A549 (cell line): ENCODE measurements around the gene SEC22C. TPM values are rescaled to one million over a fixed set of nuclear protein-coding genes. Genes with fewer than 3 reads are reported as not detected.
"Not testable (repeated sequence)": the region's sequence is repeated elsewhere in the genome, so short reads cannot be mapped to it uniquely, and the experiment has no call there.

Experiments
- ATAC-seq, 2 experiments: fragments of 200-7000 bp in 1 of 2; fragments of >200 bp in 1 of 2; cut with Nextera tagmentation in 1 of 2; cut with Tn5 transposase in 1 of 2; 3 replicates each; pipeline versions ENCODE4 v1.8.0 to v1.9.1; 2018 to 2020; ENCODE audit warnings: mild to moderate bottlenecking in 1 of 2, moderate library complexity in 1 of 2
- CTCF ChIA-PET: fragments of 300-600 bp; sonication (Branson Sonifier 250); formaldehyde crosslinking; extraction: SDS; loops from one replicate; lab custom pipeline; 2021; ENCODE audit warnings: antibody characterized with exemption, inconsistent platforms; lab: Yijun Ruan, JAX
- POLR2A ChIA-PET: fragments of 350-600 bp; formaldehyde crosslinking; extraction: SDS; loops from one replicate; lab custom pipeline; 2021; ENCODE audit warnings: antibody characterized with exemption, inconsistent platforms; lab: Yijun Ruan, JAX
- DNase-seq, 2 experiments: peaks; one replicate each; pipeline versions ENCODE4 v3.0.0 to v3.0.0-alpha.2; 2011 to 2016; ENCODE audit warnings: low read depth in 1 of 2, low spot score in 1 of 2
- FAIRE-seq: peaks from 2 replicates; lab custom pipeline; 2011; peaks lifted over from hg19 to GRCh38; lab: Jason Lieb, UNC
- H3K27ac ChIP-seq, 2 experiments: fragments of >200 bp; sonication (Bioruptor Twin); formaldehyde crosslinking; 3 replicates each; pipeline ENCODE4 v1.5.1; 2016 to 2017
- H3K4me1 ChIP-seq: fragments of >200 bp; sonication (Bioruptor Twin); formaldehyde crosslinking; 3 replicates; pipeline ENCODE4 v1.6.1; 2016
- H3K4me2 ChIP-seq: fragments of >200 bp; sonication (Bioruptor Twin); formaldehyde crosslinking; 3 replicates; pipeline ENCODE4 v1.6.1; 2016
- H3K4me3 ChIP-seq: fragments of >200 bp; sonication (Bioruptor Twin); formaldehyde crosslinking; 3 replicates; pipeline ENCODE4 v1.5.1; 2016
- H3K9me3 ChIP-seq: fragments of >200 bp; sonication (Bioruptor Twin); formaldehyde crosslinking; 3 replicates; pipeline ENCODE4 v1.6.1; 2016
- BCL3 ChIP-seq: fragments of >200 bp; sonication (Bioruptor Twin); formaldehyde crosslinking; IDR thresholded peaks from 3 replicates; pipeline ENCODE4 v1.6.1; 2016
- CBX2 ChIP-seq: fragments of 200-600 bp; sonication (generic); IDR thresholded peaks from 2 replicates; pipeline ENCODE4 v1.6.1; 2016; ENCODE audit warnings: low read depth, mild to moderate bottlenecking, borderline replicate concordance
- HEYL ChIP-seq: fragments of 250-450 bp; sonication (Bioruptor Pico); IDR thresholded peaks from 2 replicates; pipeline ENCODE4 v1.8.0; 2021; ENCODE audit warnings: mild to moderate bottlenecking, moderate library complexity
- HOXB5 ChIP-seq: fragments of 250-450 bp; sonication (Bioruptor Pico); IDR thresholded peaks from 2 replicates; pipeline ENCODE4 v1.5.0; 2020; ENCODE audit warnings: mild to moderate bottlenecking, moderate library complexity
- JUN ChIP-seq, 2 experiments: fragments of >200 bp; sonication (Bioruptor Twin); formaldehyde crosslinking; IDR thresholded peaks; 2 replicates in 1 of 2; 3 replicates in 1 of 2; pipeline ENCODE4 v1.6.1; 2016 to 2017
- NPAS2 ChIP-seq: fragments of 250-450 bp; sonication (Bioruptor Pico); IDR thresholded peaks from 2 replicates; pipeline ENCODE4 v1.8.0; 2022; ENCODE audit warnings: mild to moderate bottlenecking, moderate library complexity, borderline replicate concordance
- NR3C1 ChIP-seq: fragments of >200 bp; sonication (Bioruptor Twin); formaldehyde crosslinking; IDR thresholded peaks from 3 replicates; pipeline ENCODE4 v1.6.1; 2017
- RAD21 ChIP-seq, 2 experiments: fragments of >200 bp in 1 of 2; sonication (Bioruptor Twin) in 1 of 2; formaldehyde crosslinking in 1 of 2; IDR thresholded peaks in 1 of 2; conservative IDR thresholded peaks in 1 of 2; 2 replicates in 1 of 2; 3 replicates in 1 of 2; pipeline ENCODE4 v1.6.1; 2012 to 2018; ENCODE audit warnings: inconsistent platforms in 1 of 2
- WGBS: methylation state at CpG from one replicate; pipeline ENCODE4 v1.1.6; 2017; ENCODE audit errors: missing lambda C conversion rate; 5-methylcytosine and 5-hydroxymethylcytosine counted together
- polyA plus RNA-seq, 4 experiments: library from polyadenylated mRNA; depleted of rRNA in 3 of 4; stranded (reverse); fragments of >200 nt; fragmentation: RNase III in 1 of 4; extraction: RNeasy Plus Mini Kit Qiagen cat#74134 plus additional on column Dnase treatment in 1 of 4; gene quantifications; 2 replicates in 3 of 4; 3 replicates in 1 of 4; pipeline ENCODE4 v1.2.3, GENCODE V29; 2011 to 2017
- TF ChIP-seq, protein P1 (sequence below): fragments of >200 bp; sonication (Bioruptor Twin); formaldehyde crosslinking; IDR thresholded peaks from 3 replicates; pipeline ENCODE4 v1.5.1; 2016
- TF ChIP-seq, protein P2 (sequence below): IDR thresholded peaks from 2 replicates; pipeline ENCODE4 v1.6.1; 2012
- TF ChIP-seq, protein P3 (sequence below): fragments of 200-600 bp; sonication (generic); IDR thresholded peaks from 2 replicates; pipeline ENCODE4 v1.6.1; 2016; ENCODE audit warnings: antibody characterized with exemption, mild to moderate bottlenecking, moderate library complexity

SEC22C gene
- polyA plus RNA-seq, 2 of the 4 experiments (the other 2 are of a cell fraction) = 31.0 to 36.2 TPM

- Histone ChIP-seq H3K4me3 (peak overlapping the region; percentile 71), H3K4me2 (peak overlapping the region; percentile 81), H3K4me1 (peaks cover 20% of the 10 kb centered on the region), H3K9me3 (no peaks in the 10 kb centered on the region), H3K27ac (peak overlapping the region; percentile 88 to 97)
- 0% methylated on average over 3 of the region's 11 CpGs for WGBS
- ATAC-seq = no peak; a peak in 1 of 6 replicates
- CTCF ChIA-PET = interaction anchor here (1.0 to 1.6 kb wide), 5 partner anchors 9 to 258 kb away, joined by 3 to 5 read pairs (median 3); no protein-coding TSS in a partner anchor
- no peak for TF ChIP-seq BCL3
- TF ChIP-seq HOXB5 = no peak
- TF ChIP-seq, protein P1, sequence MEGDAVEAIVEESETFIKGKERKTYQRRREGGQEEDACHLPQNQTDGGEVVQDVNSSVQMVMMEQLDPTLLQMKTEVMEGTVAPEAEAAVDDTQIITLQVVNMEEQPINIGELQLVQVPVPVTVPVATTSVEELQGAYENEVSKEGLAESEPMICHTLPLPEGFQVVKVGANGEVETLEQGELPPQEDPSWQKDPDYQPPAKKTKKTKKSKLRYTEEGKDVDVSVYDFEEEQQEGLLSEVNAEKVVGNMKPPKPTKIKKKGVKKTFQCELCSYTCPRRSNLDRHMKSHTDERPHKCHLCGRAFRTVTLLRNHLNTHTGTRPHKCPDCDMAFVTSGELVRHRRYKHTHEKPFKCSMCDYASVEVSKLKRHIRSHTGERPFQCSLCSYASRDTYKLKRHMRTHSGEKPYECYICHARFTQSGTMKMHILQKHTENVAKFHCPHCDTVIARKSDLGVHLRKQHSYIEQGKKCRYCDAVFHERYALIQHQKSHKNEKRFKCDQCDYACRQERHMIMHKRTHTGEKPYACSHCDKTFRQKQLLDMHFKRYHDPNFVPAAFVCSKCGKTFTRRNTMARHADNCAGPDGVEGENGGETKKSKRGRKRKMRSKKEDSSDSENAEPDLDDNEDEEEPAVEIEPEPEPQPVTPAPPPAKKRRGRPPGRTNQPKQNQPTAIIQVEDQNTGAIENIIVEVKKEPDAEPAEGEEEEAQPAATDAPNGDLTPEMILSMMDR = no peak
- TF ChIP-seq, protein P2, sequence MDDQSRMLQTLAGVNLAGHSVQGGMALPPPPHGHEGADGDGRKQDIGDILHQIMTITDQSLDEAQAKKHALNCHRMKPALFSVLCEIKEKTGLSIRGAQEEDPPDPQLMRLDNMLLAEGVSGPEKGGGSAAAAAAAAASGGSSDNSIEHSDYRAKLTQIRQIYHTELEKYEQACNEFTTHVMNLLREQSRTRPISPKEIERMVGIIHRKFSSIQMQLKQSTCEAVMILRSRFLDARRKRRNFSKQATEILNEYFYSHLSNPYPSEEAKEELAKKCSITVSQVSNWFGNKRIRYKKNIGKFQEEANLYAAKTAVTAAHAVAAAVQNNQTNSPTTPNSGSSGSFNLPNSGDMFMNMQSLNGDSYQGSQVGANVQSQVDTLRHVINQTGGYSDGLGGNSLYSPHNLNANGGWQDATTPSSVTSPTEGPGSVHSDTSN = no peak
- TF ChIP-seq NPAS2 (CRISPR knock-in tag) = no peak
- FAIRE-seq = no peak
- POLR2A ChIA-PET = interaction anchor here (0.6 to 2.4 kb wide), 3 partner anchors 9 to 19 kb away, joined by 3 to 17 read pairs (median 5); partner anchors contain the start of genes NKTR and SS18L2
- DNase-seq = no peak
These were observed 413 bp downstream of the SEC22C start for GRCh38 chr3:42581400-42581708.

DNA sequence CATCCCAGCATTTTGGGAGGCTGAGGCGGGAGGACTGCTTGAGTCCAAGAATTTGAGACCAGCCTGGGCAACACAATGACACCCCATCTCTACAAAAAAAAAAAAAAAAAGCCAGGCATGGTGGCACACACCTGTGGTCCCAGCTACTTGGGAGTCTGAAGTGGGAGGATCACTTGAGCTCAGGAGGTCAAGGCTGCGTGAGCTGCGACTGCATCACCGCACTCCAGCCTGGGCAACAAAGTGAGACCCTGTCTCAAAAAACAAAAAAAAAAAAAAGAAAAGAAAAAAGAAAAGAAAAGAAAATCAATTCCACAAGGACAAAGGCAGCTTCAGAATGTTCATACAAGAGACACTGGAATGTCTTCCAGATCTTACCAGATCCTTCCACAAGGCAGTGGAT is 2.4 kb downstream of the SEC22C start:
- H3K4me1 ChIP-seq = peaks cover 20% of the 10 kb centered on the region
- H3K4me3 ChIP-seq, H3K27ac ChIP-seq, H3K4me2 ChIP-seq, FAIRE-seq, DNase-seq, H3K9me3 ChIP-seq, ATAC-seq, POLR2A ChIA-PET: not testable (repeated sequence)
- WGBS = 97% methylated on average over 4 of the region's 4 CpGs
- CTCF ChIA-PET = interaction anchor here (0.8 kb wide), 1 partner anchor 348 kb away, joined by 3 read pairs; no protein-coding TSS in a partner anchor

GRCh38 chr3:42578054-42578453 is 3.7 kb downstream of the SEC22C start:
- peaks cover 10% of the 10 kb centered on the region; the same call in 2 of the 3 replicates for H3K9me3 ChIP-seq
- H3K4me1 ChIP-seq = peaks cover 19% of the 10 kb centered on the region
- TF ChIP-seq JUN (IDR thresholded peaks at IDR 0.05) = no peak
- TF ChIP-seq, protein P3, sequence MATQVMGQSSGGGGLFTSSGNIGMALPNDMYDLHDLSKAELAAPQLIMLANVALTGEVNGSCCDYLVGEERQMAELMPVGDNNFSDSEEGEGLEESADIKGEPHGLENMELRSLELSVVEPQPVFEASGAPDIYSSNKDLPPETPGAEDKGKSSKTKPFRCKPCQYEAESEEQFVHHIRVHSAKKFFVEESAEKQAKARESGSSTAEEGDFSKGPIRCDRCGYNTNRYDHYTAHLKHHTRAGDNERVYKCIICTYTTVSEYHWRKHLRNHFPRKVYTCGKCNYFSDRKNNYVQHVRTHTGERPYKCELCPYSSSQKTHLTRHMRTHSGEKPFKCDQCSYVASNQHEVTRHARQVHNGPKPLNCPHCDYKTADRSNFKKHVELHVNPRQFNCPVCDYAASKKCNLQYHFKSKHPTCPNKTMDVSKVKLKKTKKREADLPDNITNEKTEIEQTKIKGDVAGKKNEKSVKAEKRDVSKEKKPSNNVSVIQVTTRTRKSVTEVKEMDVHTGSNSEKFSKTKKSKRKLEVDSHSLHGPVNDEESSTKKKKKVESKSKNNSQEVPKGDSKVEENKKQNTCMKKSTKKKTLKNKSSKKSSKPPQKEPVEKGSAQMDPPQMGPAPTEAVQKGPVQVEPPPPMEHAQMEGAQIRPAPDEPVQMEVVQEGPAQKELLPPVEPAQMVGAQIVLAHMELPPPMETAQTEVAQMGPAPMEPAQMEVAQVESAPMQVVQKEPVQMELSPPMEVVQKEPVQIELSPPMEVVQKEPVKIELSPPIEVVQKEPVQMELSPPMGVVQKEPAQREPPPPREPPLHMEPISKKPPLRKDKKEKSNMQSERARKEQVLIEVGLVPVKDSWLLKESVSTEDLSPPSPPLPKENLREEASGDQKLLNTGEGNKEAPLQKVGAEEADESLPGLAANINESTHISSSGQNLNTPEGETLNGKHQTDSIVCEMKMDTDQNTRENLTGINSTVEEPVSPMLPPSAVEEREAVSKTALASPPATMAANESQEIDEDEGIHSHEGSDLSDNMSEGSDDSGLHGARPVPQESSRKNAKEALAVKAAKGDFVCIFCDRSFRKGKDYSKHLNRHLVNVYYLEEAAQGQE = no peak
- no peak for TF ChIP-seq NR3C1
- TF ChIP-seq, protein P1 = no peak
- no peak for TF ChIP-seq RAD21 (conservative IDR thresholded peaks at IDR 0.05 in 1 of 2, IDR thresholded peaks at IDR 0.05 in 1 of 2)
- no peak for TF ChIP-seq CBX2
- TF ChIP-seq HEYL (CRISPR knock-in tag) = no peak
- no peak overlapping the region for H3K4me3 ChIP-seq
- H3K27ac ChIP-seq = no peak overlapping the region
- ChIA-PET CTCF (interaction anchor here (1.1 kb wide), 1 partner anchor 167 kb away, joined by 3 read pairs; no protein-coding TSS in a partner anchor), POLR2A (no interaction called here)
- FAIRE-seq (no peak), DNase-seq (no peak), ATAC-seq (no peak)
- no peak overlapping the region for H3K4me2 ChIP-seq
- WGBS = 87% methylated on average over 4 of the region's 4 CpGs
